H9 (cell line): ENCODE measurements around the gene C16orf78. TPM values are rescaled to one million over a fixed set of nuclear protein-coding genes. Genes with fewer than 3 reads are reported as not detected.

Experiments used
- DNase-seq: peaks from one replicate; pipeline ENCODE4 v3.0.0-alpha.2; 2017
- H2AFZ ChIP-seq: one replicate; pipeline ENCODE4 v1.6.1; 2013; ENCODE audit warnings: mild to moderate bottlenecking, low read length, control low read depth, moderate library complexity
- H2AK5ac ChIP-seq: 2 replicates; pipeline ENCODE4 v1.6.1; 2013; ENCODE audit warnings: low read length, control low read depth, mixed read lengths; ENCODE audit not compliant: insufficient read length
- H2BK120ac ChIP-seq: one replicate; pipeline ENCODE4 v1.6.1; 2013; ENCODE audit warnings: low read depth, mild to moderate bottlenecking, low read length, control low read depth, inconsistent platforms; ENCODE audit not compliant: poor library complexity, severe bottlenecking
- H2BK12ac ChIP-seq: 2 replicates; pipeline ENCODE4 v1.6.1; 2013; ENCODE audit warnings: low read length, control low read depth, mixed read lengths, low read depth; ENCODE audit not compliant: insufficient read length
- H2BK15ac ChIP-seq: 2 replicates; pipeline ENCODE4 v1.6.1; 2013; ENCODE audit warnings: low read depth, low read length, control low read depth
- H2BK20ac ChIP-seq: one replicate; pipeline ENCODE4 v1.6.1; 2013; ENCODE audit warnings: low read depth, mild to moderate bottlenecking, low read length, control low read depth, inconsistent platforms; ENCODE audit not compliant: poor library complexity, severe bottlenecking
- H2BK5ac ChIP-seq: 2 replicates; pipeline ENCODE4 v1.6.1; 2013; ENCODE audit warnings: low read length, control low read depth, mixed read lengths; ENCODE audit not compliant: insufficient read length
- H3K14ac ChIP-seq: 2 replicates; pipeline ENCODE4 v1.6.1; 2013; ENCODE audit warnings: low read length, control low read depth; ENCODE audit not compliant: insufficient read depth
- H3K18ac ChIP-seq: 2 replicates; pipeline ENCODE4 v1.6.1; 2013; ENCODE audit warnings: low read depth, mild to moderate bottlenecking, mixed read lengths, low read length, control low read depth; ENCODE audit not compliant: insufficient read length
- H3K23ac ChIP-seq: 2 replicates; pipeline ENCODE4 v1.6.1; 2013; ENCODE audit warnings: low read length, control low read depth, mixed read lengths, low read depth; ENCODE audit not compliant: insufficient read length
- H3K23me2 ChIP-seq: 2 replicates; pipeline ENCODE4 v1.6.1; 2013; ENCODE audit warnings: low read depth, mild to moderate bottlenecking, mixed read lengths, low read length, control low read depth; ENCODE audit not compliant: insufficient read length, poor library complexity, severe bottlenecking
- H3K27ac ChIP-seq: 2 replicates; pipeline ENCODE4 v1.5.1; 2013; ENCODE audit warnings: low read length, control low read depth, mixed read lengths, low read depth; ENCODE audit not compliant: insufficient read length
- H3K27me3 ChIP-seq: 2 replicates; pipeline ENCODE4 v1.6.1; 2013; ENCODE audit warnings: low read length, control low read depth, inconsistent platforms; ENCODE audit not compliant: insufficient read depth
- H3K4ac ChIP-seq: 2 replicates; pipeline ENCODE4 v1.6.1; 2013; ENCODE audit warnings: low read depth, mild to moderate bottlenecking, control low read depth, inconsistent platforms, low read length, moderate library complexity
- H3K4me1 ChIP-seq: 2 replicates; pipeline ENCODE4 v1.6.1; 2013; ENCODE audit warnings: low read length, control low read depth, inconsistent platforms; ENCODE audit not compliant: insufficient read depth
- H3K4me2 ChIP-seq: 2 replicates; pipeline ENCODE4 v1.6.1; 2013; ENCODE audit warnings: low read length, control low read depth, mixed read lengths; ENCODE audit not compliant: insufficient read length, insufficient read depth
- H3K56ac ChIP-seq: 2 replicates; pipeline ENCODE4 v1.6.1; 2013; ENCODE audit warnings: low read depth, mild to moderate bottlenecking, mixed read lengths, low read length, control low read depth; ENCODE audit not compliant: insufficient read length
- H3K79me1 ChIP-seq: 2 replicates; pipeline ENCODE4 v1.6.1; 2013; ENCODE audit warnings: low read depth, mild to moderate bottlenecking, moderate library complexity, low read length, control low read depth, inconsistent platforms; ENCODE audit not compliant: insufficient read depth, poor library complexity, severe bottlenecking
- H3K79me2 ChIP-seq: 2 replicates; pipeline ENCODE4 v1.6.1; 2013; ENCODE audit warnings: low read length, control low read depth, inconsistent platforms; ENCODE audit not compliant: insufficient read depth
- H3K9ac ChIP-seq: 2 replicates; pipeline ENCODE4 v1.6.1; 2013; ENCODE audit warnings: low read length, control low read depth, mixed read lengths; ENCODE audit not compliant: insufficient read length; ENCODE audit errors: extremely low read depth
- H3K9me3 ChIP-seq: one replicate; pipeline ENCODE4 v1.6.1; 2013; ENCODE audit warnings: low read depth, low read length, inconsistent platforms; ENCODE audit not compliant: control insufficient read depth
- H3T11ph ChIP-seq: one replicate; pipeline ENCODE4 v1.6.1; 2013; ENCODE audit warnings: mild to moderate bottlenecking, low read length, control low read depth, inconsistent platforms
- H4K20me1 ChIP-seq: one replicate; pipeline ENCODE4 v1.6.1; 2013; ENCODE audit not compliant: control insufficient read depth, insufficient read length, insufficient read depth
- H4K5ac ChIP-seq: 2 replicates; pipeline ENCODE4 v1.6.1; 2013; ENCODE audit warnings: low read depth, mild to moderate bottlenecking, mixed read lengths, low read length, control low read depth; ENCODE audit not compliant: insufficient read length
- H4K8ac ChIP-seq: replicated peaks from 2 replicates; pipeline ENCODE4 v1.6.1; 2013; ENCODE audit warnings: low read length, control low read depth, mixed read lengths, low read depth; ENCODE audit not compliant: insufficient read length
- H4K91ac ChIP-seq: 2 replicates; pipeline ENCODE4 v1.6.1; 2013; ENCODE audit warnings: low read depth, mild to moderate bottlenecking, moderate library complexity, mixed read lengths, low read length, control low read depth; ENCODE audit not compliant: insufficient read length
- H3K27ac Mint-ChIP-seq, 3 experiments: 2 replicates in 2 of 3; 3 replicates in 1 of 3; pipeline ENCODE4 v1.8.0; 2020 to 2021; ENCODE audit warnings: mixed read lengths in 3 of 3, mild to moderate bottlenecking in 1 of 3, moderate library complexity in 1 of 3
- H3K27me3 Mint-ChIP-seq: 2 replicates; pipeline ENCODE4 v1.8.0; 2021; ENCODE audit warnings: low read depth, mild to moderate bottlenecking, moderate library complexity, mixed read lengths
- H3K36me3 Mint-ChIP-seq, 3 experiments: 2 replicates in 2 of 3; 3 replicates in 1 of 3; pipeline ENCODE4 v1.8.0; 2020 to 2021; ENCODE audit warnings: low read depth in 3 of 3, mixed read lengths in 3 of 3; ENCODE audit not compliant: insufficient read depth in 1 of 3
- H3K4me1 Mint-ChIP-seq, 2 experiments: 2 replicates each; pipeline ENCODE4 v1.8.0; 2020; ENCODE audit warnings: mixed read lengths in 2 of 2
- H3K4me3 Mint-ChIP-seq, 2 experiments: 2 replicates in 1 of 2; 3 replicates in 1 of 2; pipeline ENCODE4 v1.8.0; 2020 to 2021; ENCODE audit warnings: mild to moderate bottlenecking in 2 of 2, mixed read lengths in 2 of 2, moderate library complexity in 1 of 2
- H3K9me3 Mint-ChIP-seq, 2 experiments: 2 replicates in 1 of 2; 3 replicates in 1 of 2; pipeline ENCODE4 v1.8.0; 2020; ENCODE audit warnings: mild to moderate bottlenecking in 2 of 2, mixed read lengths in 2 of 2, moderate library complexity in 1 of 2
- CTCF ChIP-seq: fragments of 200-600 bp; sonication (generic); conservative IDR thresholded peaks from 3 replicates; pipeline ENCODE4 v1.8.0; 2021; ENCODE audit warnings: antibody characterized with exemption, mild to moderate bottlenecking
- WGBS: extraction: QIAGEN DNeasy Blood & Tissue Kit; methylation state at CpG from one replicate; pipeline ENCODE4 v1.1.7; 2013; ENCODE audit warnings: missing lambda C conversion rate, low lambda C conversion rate, mixed read lengths; ENCODE audit not compliant: insufficient read length; ENCODE audit errors: extremely low coverage; 5-methylcytosine and 5-hydroxymethylcytosine counted together
- total RNA-seq: library from RNA; stranded (reverse); gene quantifications from 2 replicates; pipeline ENCODE4 v1.2.1, GENCODE V29; 2021

C16orf78 gene
- total RNA-seq, 1 experiment from 2014 or later, result not detected

GRCh38 chr16:49347476-49347875 lies 26.1 kb upstream of the C16orf78 start:
- H3K4me1 Mint-ChIP-seq, result peaks cover 1 to 13% of the 10 kb centered on the region in 2 experiments
- H3K14ac ChIP-seq, result no peak overlapping the region
- H3K36me3 Mint-ChIP-seq, result no peaks in the 10 kb centered on the region
- H3K4ac ChIP-seq, result no peak overlapping the region
- H3K79me2 ChIP-seq, result no peaks in the 10 kb centered on the region
- H3K9me3 Mint-ChIP-seq, result peaks cover 0 to 4% of the 10 kb centered on the region in 2 experiments; a peak in 1 of 5 replicates
- H2BK5ac ChIP-seq, result no peak overlapping the region
- H3K79me1 ChIP-seq, result no peaks in the 10 kb centered on the region
- H3K23me2 ChIP-seq, result no peaks in the 10 kb centered on the region
- H2BK15ac ChIP-seq, result no peak overlapping the region
- H3K27ac Mint-ChIP-seq, result no peak overlapping the region
- no peak overlapping the region for H2BK12ac ChIP-seq
- H3K9me3 ChIP-seq, result no peaks in the 10 kb centered on the region
- no peak overlapping the region for H3K18ac ChIP-seq
- no peak overlapping the region for H3K23ac ChIP-seq
- no peak for TF ChIP-seq CTCF
- no peak overlapping the region for H2AFZ ChIP-seq
- WGBS, result no CpG with 5 or more reads among the region's 2 CpGs
- H3T11ph ChIP-seq, result no peak overlapping the region
- no peak overlapping the region for H2BK120ac ChIP-seq
- no peak overlapping the region for H4K5ac ChIP-seq
- H2AK5ac ChIP-seq, result no peak overlapping the region
- H4K8ac ChIP-seq, result no peak overlapping the region
- no peaks in the 10 kb centered on the region for H4K20me1 ChIP-seq
- DNase-seq, result no peak
- no peaks in the 10 kb centered on the region; the same call in 1 of the 2 replicates for H3K27me3 ChIP-seq
- no peaks in the 10 kb centered on the region for H3K4me1 ChIP-seq
- no peak overlapping the region for H4K91ac ChIP-seq
- H3K56ac ChIP-seq, result no peak overlapping the region
- H2BK20ac ChIP-seq, result no peak overlapping the region
- no peak overlapping the region for H3K27ac ChIP-seq
- H3K27me3 Mint-ChIP-seq, result peaks cover 43% of the 10 kb centered on the region
- H3K9ac ChIP-seq, result no peak overlapping the region
- no peak overlapping the region for H3K4me3 Mint-ChIP-seq
- H3K4me2 ChIP-seq, result no peak overlapping the region
